ENCODE measurements around the gene NUB1.

NUB1 gene

DNA sequence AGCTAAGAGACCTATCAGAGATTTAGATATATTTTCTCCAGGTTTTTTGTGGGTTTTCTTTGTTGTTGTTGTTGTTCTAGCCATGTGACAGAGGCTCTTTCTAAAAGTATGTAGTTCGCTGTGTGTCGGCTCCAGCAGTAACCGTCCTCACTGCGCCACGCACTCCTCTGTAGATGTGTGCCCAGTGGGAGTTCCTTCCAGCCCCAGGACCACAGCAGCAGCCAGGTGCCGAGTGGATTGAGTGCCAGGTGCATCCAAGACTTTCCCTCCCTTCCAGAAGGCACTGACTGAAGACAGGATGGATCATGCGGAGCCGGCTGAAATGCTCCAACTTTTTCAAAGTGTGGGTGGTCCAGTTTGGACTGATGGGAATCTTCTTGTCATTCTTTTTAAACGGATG lies 36.4 kb downstream of the NUB1 start:
- DNase-seq: no peak

DNA sequence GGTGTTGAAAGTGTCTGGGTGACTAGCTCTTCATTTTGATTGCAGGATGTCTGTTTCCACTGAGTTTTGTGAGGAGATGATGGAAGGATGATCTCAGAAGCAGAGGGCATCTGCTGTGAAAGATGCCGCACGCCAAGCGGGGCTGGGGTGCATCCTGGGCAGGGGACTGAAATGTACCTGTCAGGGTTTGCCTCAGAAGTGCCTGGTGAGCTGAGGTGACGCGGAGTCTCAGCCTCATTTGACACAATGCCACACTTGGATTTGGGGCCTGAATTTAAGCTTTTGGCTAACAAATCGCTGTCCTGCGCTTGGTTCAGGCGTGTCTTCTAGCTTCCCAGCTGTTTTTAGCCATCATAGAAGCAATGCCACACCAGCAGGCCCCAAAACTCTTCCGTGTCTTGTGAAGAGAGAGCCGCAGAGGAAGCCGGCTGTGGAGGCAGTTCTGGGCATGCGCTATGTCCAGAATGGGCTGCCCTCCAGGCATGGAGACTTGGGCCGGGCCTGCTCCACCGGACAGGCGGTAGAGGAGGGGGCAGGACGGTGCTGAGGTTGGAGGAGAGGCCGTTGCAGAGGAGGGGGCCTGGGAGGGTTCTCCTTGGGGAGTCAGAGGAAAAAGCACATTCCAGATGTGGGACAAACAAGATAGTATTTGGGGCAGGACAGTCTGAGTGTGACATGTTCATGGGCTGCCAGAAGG lies 37.0 kb downstream of the NUB1 start:
- DNase-seq: no peak

GRCh38 chr7:151379193-151379520 lies 37.5 kb downstream of the NUB1 start:
- DNase-seq: no peak

GRCh38 chr7:151379534-151380198 lies 38.1 kb downstream of the NUB1 start:
- DNase-seq: no peak

DNA sequence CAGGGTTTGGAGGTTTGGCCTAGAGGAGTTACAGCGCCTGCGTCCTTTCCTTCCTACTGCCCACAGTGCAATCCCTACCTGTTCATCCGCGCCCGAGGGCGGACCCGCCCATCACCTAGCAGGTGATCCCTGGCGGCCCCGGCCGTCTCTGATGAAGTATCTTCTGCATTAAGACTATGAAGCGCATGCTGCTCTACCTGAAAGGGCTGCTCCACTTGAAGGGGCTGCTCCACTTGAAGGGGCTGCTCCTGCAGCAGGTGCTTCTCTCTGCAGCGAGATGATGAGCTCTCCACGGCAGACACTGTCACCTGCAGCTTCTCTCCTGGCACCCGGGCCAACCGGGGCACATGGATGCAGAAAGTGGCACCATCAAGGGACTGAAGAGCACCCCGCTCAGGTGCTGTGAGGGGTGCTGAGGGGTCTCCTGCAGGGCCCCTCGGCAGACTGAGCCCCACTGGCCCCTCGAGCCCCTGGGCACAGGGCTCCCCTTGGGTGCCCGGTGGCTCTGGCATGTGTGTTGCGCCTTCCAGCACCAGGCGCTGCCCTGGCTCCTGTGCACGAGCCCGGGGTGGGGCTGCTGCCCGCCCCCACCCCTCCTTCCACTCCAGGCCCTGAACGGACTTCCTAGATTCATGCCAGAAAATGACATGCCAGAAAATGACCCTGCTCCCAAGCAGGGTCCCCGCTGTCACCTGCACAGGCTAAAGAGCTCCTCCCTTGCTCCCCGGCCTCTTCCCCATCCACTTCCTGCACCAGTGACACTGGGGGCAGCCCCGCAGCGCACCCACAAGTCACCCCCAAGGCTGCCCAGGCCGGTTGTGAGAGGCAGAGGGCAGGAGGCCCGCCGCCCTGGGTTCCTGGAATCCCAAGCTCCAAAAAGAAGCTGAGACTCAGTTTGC lies 38.8 kb downstream of the NUB1 start:
- DNase-seq: no peak

- DNase-seq: no peak
Measured at GRCh38 chr7:151381098-151381347, 39.4 kb downstream of the NUB1 start.

GRCh38 chr7:151381348-151382078 lies 39.9 kb downstream of the NUB1 start:
- DNase-seq: peak in 4 of 5 donors; percentile 41 to 75 (median 52)

DNA sequence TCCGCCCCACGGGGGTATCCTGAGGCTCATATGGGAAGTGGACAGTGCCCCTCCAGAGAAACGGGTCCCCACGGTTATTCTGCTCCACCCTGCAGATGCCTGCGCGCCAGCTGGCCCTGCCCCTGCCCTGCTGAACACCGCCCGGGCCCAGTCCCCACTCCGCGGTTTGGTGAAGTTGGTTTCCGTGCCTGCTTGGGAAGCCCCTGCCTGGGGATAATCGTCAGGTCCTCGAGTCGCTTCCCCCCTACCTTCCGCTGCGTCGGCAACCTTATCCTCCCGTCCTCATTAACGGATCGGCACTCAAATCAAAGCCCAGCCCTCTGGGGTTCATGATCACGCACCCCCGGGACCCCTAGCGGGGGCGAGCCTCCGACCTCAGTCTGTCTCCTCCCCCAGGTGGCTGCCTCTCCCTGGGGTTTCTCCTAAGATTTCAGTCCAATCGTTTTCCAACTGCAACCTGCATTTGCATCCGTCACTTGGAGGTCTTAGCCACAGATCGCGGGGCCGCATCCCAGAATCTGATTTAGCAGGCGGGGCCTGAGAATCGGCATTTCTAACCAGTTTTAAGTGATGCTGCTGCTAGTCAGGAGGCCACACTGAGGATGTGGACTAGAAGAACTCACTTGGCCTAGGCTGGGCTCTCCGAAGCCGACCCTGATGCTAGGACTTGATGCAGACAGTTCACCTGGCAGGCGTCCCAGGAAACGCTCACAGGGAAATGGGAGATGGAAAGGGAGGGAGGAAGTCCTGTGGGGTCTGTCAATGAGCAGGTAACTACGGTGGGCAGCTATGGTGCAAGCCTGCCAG lies 40.7 kb downstream of the NUB1 start:
- peak in 4 of 5 donors; percentile 30 to 57 (median 44) for DNase-seq

- no peak for DNase-seq
Measured at GRCh38 chr7:151383638-151384351, 42.2 kb downstream of the NUB1 start.

DNA sequence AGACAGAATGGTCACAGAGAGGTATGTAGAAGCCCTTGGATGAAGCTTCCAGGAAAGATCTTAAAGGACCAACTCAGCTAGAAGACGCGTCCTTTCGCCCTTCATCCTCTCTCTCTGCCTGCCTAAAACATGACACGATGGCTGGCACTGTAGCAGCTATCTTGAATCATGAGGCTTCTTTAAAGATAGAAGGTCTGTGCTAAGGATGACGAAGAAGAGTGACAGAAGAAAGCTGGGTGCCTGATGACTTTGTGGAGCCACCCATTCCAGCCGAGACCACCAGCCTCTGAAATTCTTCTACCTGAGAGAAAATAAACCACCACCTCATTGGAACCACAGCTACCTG lies 42.7 kb downstream of the NUB1 start:
- no peak for DNase-seq

DNA sequence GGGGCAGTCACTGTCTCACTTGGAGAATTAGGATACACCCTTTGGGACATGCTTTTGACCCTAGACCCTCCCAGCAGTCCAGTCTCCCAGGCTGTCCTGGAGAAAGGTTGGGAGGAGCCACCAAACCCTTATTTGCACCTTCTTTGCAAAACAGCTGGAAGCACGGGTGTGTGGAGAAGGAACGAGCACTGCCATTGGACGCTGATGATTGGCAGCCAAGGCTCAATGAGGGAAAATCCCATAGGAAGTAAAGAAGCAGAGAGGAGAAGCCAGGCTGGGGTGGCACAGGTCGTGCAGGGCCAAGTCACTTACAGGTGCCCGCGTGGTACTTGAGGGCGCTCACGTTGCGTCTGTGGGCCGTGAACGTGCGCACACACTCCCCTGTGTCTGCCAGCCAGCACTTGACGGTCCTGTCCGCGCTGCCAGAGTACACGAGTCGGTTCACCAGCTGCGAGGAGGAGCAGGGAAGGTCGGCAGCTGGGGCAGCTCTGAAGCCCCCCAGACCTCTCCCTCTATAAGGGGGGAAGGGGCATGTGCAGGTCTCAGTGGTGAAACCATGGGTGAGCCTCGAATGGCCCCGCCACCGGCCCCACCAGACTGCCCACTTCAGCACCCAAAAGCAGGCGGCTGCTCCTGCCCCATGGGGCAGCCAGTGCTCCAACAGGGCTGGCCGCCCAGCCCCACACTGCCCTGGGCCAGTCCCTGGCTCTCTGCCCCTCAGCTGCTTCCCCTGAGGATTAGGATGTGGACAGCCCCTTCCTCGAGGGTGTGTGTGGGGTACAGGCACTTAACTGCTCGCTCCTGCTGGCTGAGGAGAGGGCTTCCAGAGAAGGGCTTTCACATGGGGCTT lies 43.4 kb downstream of the NUB1 start:
- DNase-seq: no peak

DNA sequence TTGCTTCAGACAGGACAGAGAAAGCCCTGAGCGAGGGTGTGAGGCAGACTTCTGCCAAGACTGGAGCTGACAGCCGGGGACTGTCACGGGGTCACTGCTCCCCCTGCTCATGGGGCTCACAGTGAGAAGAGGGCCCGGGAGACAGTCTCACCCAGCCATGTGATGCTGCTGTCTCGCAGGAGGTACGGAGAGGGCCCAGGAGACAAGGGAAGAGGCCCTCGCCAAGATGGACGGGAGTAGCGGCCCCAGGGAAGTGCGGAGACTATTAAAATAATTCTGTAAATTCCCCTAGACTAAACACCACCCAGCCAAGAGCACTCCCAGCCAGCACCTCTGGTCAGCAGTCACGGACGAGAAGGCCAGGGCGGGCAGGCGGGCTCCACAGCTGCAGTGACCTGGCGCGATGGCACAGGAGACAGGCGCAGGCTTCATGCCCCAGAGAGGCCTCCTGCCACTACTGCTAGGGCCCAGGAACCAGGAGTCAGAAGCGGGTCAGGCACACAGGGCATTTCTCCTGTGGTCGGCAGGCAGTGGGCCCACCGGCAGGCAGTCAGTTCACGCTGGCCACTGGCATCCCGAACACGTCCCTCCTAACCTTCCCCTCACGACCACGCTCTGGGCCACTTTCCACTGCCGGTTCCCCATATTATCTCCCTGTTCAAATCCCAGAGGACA lies 44.2 kb downstream of the NUB1 start:
- DNase-seq: no peak

GRCh38 chr7:151386301-151387160 lies 44.9 kb downstream of the NUB1 start:
- no peak for DNase-seq

GRCh38 chr7:151387161-151388006 lies 45.8 kb downstream of the NUB1 start:
- DNase-seq: no peak

DNA sequence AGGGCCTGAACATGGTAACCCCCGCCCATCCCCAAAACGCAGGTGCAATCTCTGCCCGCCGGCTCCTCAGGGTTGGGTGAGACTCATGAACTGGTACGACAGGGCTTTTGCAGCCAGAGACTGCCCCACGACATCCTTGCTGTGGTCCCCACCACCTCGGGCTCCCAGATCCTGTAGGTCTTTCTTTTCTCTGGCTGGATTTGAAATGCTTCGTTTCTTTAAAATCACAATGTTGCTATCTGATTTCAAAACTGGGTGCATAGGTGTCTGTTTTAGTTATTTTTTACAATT lies 46.3 kb downstream of the NUB1 start:
- DNase-seq: no peak

DNA sequence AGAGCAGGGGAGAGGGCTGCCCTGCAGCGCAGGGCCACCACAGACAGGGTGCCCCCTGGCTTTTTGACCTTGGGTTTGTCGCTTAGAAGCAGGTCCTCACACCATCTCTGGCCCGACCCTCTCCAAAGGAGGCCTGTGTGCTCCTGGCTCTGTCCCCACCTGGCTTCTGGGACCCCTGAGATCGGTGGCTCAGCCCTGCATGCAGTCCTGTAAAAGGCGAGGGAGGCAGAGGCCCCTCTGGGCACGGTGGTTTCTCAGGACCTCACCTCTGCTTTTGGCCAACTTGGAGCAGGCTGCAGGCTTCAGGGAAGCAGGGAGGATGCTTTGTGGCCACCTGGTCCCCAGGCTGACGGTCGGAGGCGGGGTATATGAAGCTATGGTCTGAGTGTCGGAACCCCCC lies 46.8 kb downstream of the NUB1 start:
- no peak for DNase-seq

DNA sequence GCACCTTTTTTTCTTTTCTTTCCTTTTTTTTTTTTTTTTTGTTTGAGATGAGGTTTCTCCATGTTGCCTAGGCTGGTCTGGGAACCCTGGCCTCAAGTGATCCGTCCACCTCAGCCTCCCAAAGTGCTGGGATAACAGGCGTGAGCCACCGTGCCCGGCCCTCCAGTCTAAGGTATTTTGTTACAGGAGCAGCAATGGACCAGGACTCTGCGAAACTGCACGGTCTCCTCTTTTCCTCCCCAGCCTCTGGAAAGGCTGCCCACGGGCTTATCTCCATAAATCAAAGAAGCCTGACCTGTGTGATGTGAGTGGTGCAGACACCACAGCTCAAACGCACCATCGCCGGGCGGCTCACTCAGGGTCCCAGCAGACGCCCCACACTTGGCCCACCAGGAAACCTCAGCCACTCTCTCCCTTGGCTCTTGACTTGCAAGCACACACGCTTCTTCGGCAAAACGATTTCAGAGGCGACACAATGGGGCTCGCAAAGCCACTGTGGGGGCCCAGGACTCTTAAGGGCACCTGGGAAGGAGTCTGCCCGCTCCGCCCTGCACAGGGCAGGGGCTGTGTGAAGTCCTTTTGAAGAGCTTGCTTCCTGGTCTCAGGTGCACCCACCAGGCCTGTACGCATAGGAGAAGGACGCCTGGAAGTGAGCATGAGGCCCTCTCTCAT lies 47.6 kb downstream of the NUB1 start:
- DNase-seq: no peak
